Measurements from ENCODE around the gene TSEN15. TPM values are rescaled to one million over a fixed set of nuclear protein-coding genes. Genes with fewer than 3 reads are reported as not detected.

The TSEN15 gene
- total and polyA plus RNA-seq, 2 of the 8 experiments (the other 6 are each of a cell fraction or from before 2014, with no cell fraction given): 23.4 to 31.4 TPM

- no peak overlapping the region for H3K4ac ChIP-seq (replicated peaks; ENCODE audit: insufficient read length, low read depth, low read length)
- no peak overlapping the region for H2BK120ac ChIP-seq (replicated peaks; ENCODE audit: low read depth, low read length)
- H2AK5ac ChIP-seq (ENCODE audit: low read depth, low read length): no peak overlapping the region
- peaks cover 0 to 1% (median 0%) of the 10 kb centered on the region in 4 experiments; a peak in 1 of 7 replicates for H3K27me3 ChIP-seq (replicated peaks in 1 of 4; ENCODE audit: control insufficient read depth in 3 of 4, extremely low read depth in 1 of 4, insufficient read depth in 3 of 4, low read length in 3 of 4)
- H3K18ac ChIP-seq (ENCODE audit: extremely low read depth, low read length): no peak overlapping the region
- H3K23me2 ChIP-seq (ENCODE audit: low read depth, low read length): no peaks in the 10 kb centered on the region
- no peak overlapping the region for H2BK12ac ChIP-seq (ENCODE audit: low read depth, low read length)
- H2AFZ ChIP-seq (ENCODE audit: low read length): no peak overlapping the region
- CTCF ChIA-PET (ENCODE audit: partially characterized antibody): no interaction called here
- no peak overlapping the region for H3K4me3 ChIP-seq (ENCODE audit: extremely low read depth in 1 of 4, insufficient read depth in 2 of 4, low read depth in 3 of 4, low read length in 4 of 4)
- no peak overlapping the region for H4K5ac ChIP-seq (ENCODE audit: insufficient read length, low read depth, low read length)
- 76% methylated on average over 2 of the region's 2 CpGs; no CpG with 5 or more reads in 1 of the 2 experiments for WGBS, 2 experiments (ENCODE audit: extremely low coverage in 1 of 2, insufficient coverage in 1 of 2, insufficient read length in 1 of 2, insufficient replicate concordance in 2 of 2, low coverage in 1 of 2, low lambda C conversion rate in 2 of 2, missing lambda C conversion rate in 1 of 2)
- H3K9me3 ChIP-seq (ENCODE audit: insufficient read depth in 2 of 2, low read depth in 1 of 2, low read length in 1 of 2): 0 out of 4 replicates have a peak, but pooled peaks cover 0 to 8% of the 10 kb centered on the region in 2 experiments
- FAIRE-seq (no peak), DNase-seq (ENCODE audit: low read depth in 1 of 2, low spot score in 2 of 2) (no peak)
- H2BK20ac ChIP-seq (ENCODE audit: low read length): no peak overlapping the region
- H3K14ac ChIP-seq (ENCODE audit: insufficient read length): no peak overlapping the region
- POLR2A ChIA-PET (ENCODE audit: partially characterized antibody): interaction anchor here (1.3 kb wide), 1 partner anchor 20 kb away, joined by 3 read pairs; the partner anchor contains the start of gene TSEN15
- no peak overlapping the region for H3K9ac ChIP-seq (replicated peaks in 1 of 4; ENCODE audit: extremely low read depth in 1 of 4, low read depth in 3 of 4, low read length in 3 of 4)
- no peaks in the 10 kb centered on the region for H3K79me1 ChIP-seq (ENCODE audit: low read depth, low read length)
- no peak overlapping the region for H3K56ac ChIP-seq (replicated peaks; ENCODE audit: insufficient read length, low read depth, low read length)
- H3K27ac ChIP-seq (ENCODE audit: low read depth, low read length): no peak overlapping the region
- no peak overlapping the region for H3K4me2 ChIP-seq (ENCODE audit: insufficient read depth in 1 of 2, low read depth in 2 of 2, low read length in 2 of 2)
- H2BK5ac ChIP-seq (ENCODE audit: low read depth, low read length): no peak overlapping the region
- H4K91ac ChIP-seq (replicated peaks; ENCODE audit: insufficient read length, low read length): no peak overlapping the region
- peaks cover 0 to 3% (median 1%) of the 10 kb centered on the region in 4 experiments; a peak in 2 of 7 replicates for H3K4me1 ChIP-seq (replicated peaks in 1 of 4; ENCODE audit: control insufficient read depth in 3 of 4, insufficient read depth in 4 of 4, low read length in 3 of 4)
- no peak overlapping the region for H4K8ac ChIP-seq (ENCODE audit: extremely low read depth, insufficient read depth, low read length)
- no peaks in the 10 kb centered on the region for H4K20me1 ChIP-seq (replicated peaks in 1 of 2; ENCODE audit: control insufficient read depth in 1 of 2, insufficient read depth in 2 of 2, low read length in 2 of 2)
- peaks cover 0 to 8% (median 3%) of the 10 kb centered on the region in 4 experiments; a peak in 4 of 8 replicates for H3K36me3 ChIP-seq (ENCODE audit: control insufficient read depth in 2 of 4, insufficient read depth in 4 of 4, low read length in 3 of 4)
- H3K79me2 ChIP-seq (ENCODE audit: control insufficient read depth in 1 of 2, insufficient read depth in 2 of 2, low read length in 2 of 2): no peaks in the 10 kb centered on the region
- H2BK15ac ChIP-seq (ENCODE audit: low read length): no peak overlapping the region
- no peak overlapping the region for H3K23ac ChIP-seq (ENCODE audit: insufficient read length)
- TF ChIP-seq SIX5 (IDR thresholded peaks at IDR 0.05; ENCODE audit: low read depth, low read length) (no peak), YY1 (IDR thresholded peaks at IDR 0.05; ENCODE audit: low read depth, low read length) (no peak), EGR1 (IDR thresholded peaks at IDR 0.05; ENCODE audit: borderline replicate concordance, low read depth, low read length) (no peak), CEBPB (IDR thresholded peaks at IDR 0.05; ENCODE audit: low read depth, low read length) (no peak), KDM5A (IDR thresholded peaks at IDR 0.05; ENCODE audit: low read length) (no peak), GABPA (IDR thresholded peaks at IDR 0.05; ENCODE audit: borderline replicate concordance, insufficient read depth, low read length) (no peak), BCL11A (IDR thresholded peaks at IDR 0.05; ENCODE audit: low read depth in 2 of 2, low read length in 2 of 2) (no peak)
These were observed 20.8 kb downstream of the TSEN15 start for GRCh38 chr1:184072376-184072775.

Measured in H1 (cell line).